NCI-H526 (cell line): Measurements from ENCODE around the gene DPH1.
A peak's percentile ranks its signal among the peaks of the same experiment; 100 is the strongest.

Experiments
- DNase-seq, 2 experiments: peaks; one replicate each; lab custom pipeline; 2025; lab: John Stamatoyannopoulos, UW

The DPH1 gene

GRCh38 chr17:2062571-2063183, 32.7 kb downstream of the DPH1 start:
- DNase-seq = no peak

DNA sequence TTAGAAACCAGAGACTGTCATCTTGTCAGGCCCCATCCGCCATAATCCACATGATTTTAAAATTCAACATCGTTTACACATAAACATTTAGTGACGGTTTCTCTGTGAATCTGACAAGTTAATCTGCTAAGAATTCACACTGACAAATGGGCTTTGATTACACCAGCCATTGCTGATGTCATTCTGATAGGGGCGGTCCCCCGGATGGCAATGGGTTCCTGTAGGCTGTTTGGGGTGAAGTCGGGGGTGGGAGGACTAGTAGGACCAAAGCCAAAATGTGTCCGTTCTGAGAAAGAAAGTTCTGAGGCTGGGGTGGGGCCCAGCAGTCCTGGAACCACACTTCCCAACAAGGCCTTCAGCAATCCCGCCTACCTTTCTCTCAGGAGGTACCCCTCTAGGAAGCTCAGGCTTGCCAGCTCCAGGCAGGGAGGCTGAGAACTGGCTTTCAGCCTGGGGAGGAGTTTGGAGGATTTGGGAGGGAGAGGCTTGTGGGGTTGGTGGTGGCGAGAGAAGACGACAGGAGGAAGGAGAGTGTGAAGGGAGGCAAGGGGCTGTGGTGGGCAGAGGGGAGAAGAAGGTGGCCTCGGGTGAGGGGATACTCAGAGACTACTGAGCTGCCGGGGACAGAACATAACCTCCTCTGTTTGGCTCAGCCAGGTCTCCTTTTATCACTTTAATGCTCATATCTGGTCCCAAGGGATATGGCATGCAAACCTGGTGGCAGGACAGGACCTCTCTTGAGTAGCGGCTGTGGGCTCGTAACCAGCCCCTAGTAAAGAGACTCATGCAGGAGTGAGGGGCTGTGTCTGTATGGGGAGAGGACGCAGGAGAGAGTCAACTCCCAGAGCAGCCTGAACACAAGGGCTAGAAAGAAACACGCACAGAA, 33.6 kb downstream of the DPH1 start:
- peak in 1 of 2 experiments; percentile 61 for DNase-seq

GRCh38 chr17:2064147-2064489, 34.2 kb downstream of the DPH1 start:
- no peak for DNase-seq

GRCh38 chr17:2064520-2064971, 34.6 kb downstream of the DPH1 start:
- DNase-seq = no peak

DNA sequence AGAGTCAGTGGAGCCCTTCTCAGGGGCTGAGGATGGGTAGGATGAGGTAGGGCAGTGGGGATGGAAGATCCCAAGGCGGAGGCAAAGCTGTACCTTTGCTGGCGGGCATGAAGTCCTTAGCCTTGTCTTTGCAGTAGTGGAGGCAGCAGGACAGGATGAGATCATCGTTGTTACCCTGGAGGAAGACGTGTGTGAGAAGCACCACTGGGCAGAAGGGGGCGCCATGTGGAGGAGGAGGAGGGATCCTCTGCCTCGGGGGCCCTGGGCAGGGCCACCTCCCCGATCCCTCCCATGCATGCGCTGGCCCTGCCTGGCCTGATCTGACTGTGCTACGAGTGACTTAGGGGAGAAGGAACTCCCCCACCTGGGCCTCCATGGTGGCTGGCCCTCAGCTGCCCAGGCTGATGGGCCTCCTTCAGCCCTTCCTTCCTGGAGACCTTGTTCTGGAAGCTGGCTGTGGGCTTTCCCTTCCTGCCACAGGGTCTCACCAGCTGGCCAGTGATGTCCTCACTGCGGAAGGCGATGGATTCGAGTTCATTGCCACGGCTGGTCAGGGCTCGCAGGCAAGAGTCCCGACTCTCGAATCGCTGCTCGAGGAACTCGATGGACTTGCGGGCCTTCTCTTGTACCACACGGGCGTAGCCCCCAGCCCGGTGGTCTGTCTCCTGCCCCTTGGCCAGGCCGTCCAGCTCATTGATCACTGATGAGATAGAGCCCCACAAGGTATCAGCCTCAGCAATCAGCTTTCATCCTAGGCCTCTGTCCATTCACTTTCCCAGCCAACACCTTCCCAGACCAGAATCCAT, 35.2 kb downstream of the DPH1 start:
- DNase-seq = peak in 1 of 2 experiments; percentile 35

DNA sequence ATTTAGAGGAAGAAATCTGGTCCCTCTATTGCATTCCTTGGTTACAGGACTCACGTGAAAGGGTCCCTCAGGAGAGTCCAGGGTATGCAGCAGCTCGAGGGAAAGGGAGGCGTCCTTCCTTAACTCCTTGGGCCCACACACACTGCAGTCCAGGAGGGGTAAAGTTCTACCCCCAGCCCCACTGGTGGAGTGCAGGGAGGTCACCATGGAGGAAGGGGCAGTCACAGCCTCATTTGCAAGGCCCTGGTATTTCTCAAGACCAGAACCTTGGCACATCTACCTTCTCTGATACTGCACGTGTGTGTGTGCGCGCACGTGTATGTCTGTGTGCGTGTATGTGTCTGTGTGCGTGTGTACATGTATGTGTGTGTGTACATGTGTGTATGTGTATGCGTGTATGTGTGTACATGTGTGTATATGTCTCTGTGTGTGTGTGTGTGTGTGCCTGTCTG, 36.0 kb downstream of the DPH1 start:
- DNase-seq = no peak

DNA sequence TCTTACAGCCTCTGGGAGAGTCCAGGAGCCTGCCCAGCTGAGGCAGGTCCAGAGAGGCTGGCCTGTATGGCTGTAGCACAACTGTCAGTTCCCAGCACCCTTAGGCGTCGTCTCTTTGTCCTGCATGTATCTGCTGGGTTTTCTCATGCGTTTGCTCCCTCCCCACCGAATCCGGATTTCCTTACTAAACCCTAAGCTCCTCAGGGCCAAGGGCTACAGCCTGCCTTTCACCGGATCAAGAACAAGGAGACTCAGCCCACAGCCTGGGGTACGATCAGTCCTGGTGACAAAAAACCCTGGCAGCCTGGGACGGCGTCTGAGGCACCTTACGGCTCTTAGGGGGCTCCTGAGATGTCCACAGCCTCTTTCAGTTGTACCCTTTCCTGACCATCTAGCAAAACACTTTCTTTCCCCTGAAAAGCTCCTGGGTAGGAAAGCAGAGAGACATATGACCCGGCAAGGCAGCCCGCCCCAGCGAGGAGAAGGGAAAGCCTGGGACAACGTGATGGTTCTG, 37.2 kb downstream of the DPH1 start:
- DNase-seq = no peak

DNA sequence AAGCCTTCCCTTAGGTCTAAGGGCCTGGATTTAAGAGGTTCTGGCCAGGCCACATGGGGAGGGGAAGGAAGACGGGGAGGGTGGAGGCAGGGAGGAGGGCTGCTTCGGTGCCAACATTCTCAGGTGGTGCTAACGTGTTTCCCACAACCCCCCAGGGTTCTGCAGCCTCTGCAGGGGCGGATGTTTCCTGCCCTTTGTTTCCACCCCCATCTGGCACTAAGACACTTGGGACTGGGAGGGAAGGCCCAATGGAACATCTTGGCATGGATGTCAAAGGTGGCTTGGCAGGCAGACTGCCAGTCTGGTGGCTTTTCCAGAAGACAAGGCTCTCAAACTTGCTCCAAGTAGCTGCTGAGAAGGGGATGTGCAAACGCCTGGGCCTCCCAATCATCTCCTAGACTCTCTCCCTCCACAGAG, 37.7 kb downstream of the DPH1 start:
- DNase-seq = no peak

DNA sequence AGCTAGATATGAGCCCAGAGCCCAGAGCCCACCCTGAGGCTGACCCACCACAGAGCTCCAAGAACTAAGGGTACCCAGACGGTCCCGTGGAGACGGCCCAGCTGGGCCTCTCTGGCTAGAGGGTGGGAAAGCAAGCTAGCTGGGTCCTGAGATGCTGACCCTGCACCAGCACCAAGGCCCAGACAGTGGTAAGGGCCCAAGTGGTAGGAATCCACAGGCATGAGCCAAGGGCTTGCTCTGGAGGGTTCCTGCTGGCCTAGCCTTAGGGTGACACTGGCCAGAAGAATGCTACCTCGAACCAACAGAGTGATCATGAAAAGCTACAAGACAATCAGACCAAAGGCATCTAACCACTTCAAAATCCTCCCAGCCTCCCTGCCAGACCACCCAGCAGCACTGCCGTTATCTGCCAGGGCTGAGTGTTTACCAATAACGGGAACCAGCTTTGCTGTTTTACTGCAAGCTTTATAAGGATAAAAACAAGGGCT, 38.1 kb downstream of the DPH1 start:
- no peak for DNase-seq

- DNase-seq = peak; percentile 38 to 51
Observed at GRCh38 chr17:2068519-2069051, 38.6 kb downstream of the DPH1 start.

- no peak for DNase-seq
Observed at GRCh38 chr17:2070241-2071023, 40.5 kb downstream of the DPH1 start.

DNA sequence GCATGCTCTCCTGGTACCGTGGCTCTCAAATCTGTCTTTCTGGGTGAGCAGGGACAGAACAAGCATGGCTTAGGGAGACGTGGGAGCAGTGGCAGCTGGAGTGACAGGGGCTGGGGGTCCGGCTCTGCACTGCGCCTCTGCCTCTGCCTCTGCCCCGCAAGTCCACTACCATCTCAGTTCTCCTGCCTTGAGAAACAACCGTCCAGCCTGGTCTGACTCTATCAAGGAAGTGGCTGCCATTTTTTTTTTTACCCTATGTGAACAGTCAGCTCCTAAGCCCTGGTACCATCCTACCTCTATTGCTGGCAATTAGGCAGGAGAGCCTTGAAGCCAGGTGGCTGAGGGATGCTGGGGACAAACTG, 41.1 kb downstream of the DPH1 start:
- no peak for DNase-seq

DNA sequence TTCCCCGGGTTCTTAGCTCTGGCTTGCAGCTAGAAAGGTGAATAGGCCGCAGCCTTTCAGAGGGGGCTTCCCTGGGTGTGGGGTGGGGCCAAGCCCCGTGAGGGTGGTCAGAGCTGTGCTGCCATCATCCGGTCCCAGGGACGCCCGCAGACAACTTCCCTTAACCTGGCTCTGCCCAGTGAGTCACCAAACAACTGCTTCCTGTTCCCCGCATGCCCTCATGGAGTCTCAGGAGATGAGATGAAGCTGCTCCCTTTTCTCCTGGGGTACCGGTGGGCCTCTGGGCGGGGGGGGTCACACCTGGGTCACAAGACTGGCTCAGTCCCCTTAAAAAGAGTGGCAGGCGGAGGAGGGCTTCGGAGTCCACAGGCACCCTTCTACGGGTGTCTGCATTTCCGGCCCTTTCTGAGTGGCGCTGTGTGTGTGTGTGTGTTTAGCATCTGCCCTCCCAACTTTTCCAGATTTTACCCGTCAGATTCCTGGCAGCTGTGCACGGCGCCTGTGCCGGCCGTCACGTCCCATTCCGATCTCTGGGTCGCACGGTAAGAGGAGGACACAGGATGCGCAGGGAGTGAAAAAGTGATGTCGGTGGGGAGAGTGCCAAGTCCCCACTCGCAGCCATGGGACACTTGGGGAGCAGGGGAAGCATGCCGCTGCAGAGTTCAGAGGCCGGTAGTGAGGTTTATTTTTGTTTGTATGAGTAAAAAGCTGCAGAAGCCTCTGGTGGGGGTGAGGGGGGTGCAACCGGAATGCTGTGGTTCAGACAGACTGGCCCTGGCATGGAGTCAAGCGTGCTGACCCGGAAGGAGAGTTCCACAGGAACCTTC, 41.7 kb downstream of the DPH1 start:
- no peak for DNase-seq

GRCh38 chr17:2074919-2075318, 45.0 kb downstream of the DPH1 start:
- no peak for DNase-seq

DNA sequence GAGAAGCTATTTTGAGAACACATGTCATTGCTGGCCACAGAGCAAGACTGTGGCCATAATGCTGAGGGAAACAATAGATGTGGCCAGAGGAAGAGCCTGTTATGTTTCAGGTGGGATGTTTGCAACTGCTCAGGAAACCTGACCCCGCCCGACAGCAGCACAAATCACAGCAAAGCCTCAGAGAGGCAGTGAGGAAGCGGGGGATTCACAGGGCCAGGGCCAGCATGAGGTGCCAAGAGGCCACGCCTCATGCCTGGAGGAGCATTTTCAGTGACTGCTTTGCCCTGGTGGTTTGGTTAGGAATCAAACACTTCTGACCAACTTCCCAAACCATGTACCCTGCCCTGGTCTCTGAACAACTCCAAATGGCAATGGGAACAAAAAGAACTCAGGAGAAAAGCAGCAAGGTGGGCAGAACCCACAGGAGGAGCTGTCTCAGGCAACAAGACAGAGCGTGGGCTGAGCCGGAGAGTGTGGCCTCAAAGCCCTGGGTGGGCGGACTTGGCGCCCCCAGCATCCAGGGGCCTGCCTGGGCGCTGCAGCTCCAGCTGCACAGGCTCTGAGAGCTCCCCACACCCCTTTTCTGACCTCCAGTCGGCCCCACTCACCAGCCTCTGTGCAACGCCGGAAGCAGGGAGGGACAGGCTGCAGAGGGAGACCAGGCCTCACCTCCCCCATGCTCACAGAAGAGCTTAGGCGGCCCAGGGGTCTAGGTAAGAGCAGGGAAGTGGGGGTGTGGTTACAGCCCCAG, 45.6 kb downstream of the DPH1 start:
- DNase-seq = no peak

- no peak for DNase-seq
Observed at GRCh38 chr17:2076087-2076984, 46.4 kb downstream of the DPH1 start.

DNA sequence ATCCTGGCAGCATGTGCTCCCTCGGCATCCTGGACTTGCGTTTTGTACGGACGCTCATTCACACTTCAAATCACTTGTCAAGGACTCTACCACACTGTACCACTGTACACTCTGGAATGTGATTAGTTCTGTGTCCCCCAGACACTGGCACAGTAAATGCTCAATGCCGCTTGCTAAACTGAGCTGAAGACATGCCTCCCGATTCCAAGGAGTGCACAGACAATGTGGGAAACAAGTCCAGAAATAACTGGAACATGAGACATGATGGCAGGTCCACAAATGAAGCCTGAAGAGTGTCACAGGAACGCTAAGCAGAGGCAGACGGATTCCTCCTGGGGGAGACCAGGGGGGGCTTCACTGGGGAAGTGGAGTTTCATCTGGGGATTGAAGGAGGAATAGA, 47.1 kb downstream of the DPH1 start:
- DNase-seq = no peak

GRCh38 chr17:2081564-2081963, 51.6 kb downstream of the DPH1 start:
- no peak for DNase-seq
